ENCODE results near the gene MAFF.

The MAFF gene

GRCh38 chr22:38248280-38248679 is 46.5 kb downstream of the MAFF start:
- no peak for DNase-seq (ENCODE audit: low read depth)

DNA sequence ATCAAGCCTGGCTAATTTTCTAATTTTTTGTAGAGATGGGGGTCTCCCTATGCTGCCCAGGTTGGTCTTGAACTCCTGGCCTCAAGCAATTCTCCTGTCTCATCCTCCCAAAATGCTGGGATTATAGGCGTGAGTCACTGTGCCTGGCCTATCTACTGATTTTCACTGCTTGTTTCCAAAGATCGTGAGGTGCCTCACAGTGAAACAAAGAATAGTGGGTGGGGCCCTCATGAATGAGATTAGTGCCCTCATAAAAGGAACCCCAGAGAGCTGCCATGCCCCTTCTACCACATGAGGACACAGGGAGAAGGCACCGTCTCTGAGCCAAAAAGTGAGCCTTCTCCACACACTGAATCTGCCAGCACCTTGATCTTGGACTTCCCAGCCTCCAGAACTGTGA is 47.5 kb downstream of the MAFF start:
- no peak for DNase-seq (ENCODE audit: low read depth)

DNA sequence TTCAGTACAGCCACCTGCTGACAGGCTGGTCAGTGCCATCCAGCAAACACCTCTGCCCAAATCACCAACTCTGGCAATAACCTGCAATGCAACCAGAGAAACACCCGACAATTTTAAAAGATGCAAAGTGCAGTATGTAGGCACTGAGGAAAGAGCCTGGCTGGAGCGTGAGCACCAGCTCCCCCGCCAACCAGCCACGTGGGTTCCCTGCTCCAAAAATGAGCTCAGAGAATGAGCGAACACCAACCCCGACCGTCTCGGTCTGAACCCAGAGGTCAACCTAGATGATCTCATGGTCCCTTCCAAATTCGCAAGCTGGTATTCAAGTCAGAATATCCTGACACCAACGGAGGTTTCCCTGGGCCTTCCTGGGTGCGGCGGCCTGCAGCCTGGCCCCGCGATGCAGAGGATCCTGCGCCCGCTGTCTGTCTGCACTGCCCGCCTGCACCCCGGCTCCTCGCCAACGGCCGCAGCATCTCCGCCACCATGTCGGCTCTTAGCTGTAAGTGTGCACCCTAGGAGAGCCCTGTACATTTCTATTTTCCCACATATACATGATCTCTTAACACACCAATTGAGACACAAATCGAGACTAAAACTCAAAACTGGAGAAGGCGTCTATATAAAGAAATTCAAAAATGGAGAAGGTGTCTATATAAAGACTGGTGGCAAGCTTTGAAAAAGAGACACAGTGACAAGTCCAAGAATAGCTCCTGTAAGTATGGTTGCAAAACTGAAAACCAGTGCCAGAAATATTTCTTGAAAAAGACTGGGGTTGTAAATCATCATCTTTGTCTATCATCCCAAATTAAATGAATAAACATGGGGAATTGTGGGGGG is 48.2 kb downstream of the MAFF start:
- DNase-seq (ENCODE audit: low read depth) = no peak

GRCh38 chr22:38250643-38251340 is 49.0 kb downstream of the MAFF start:
- no peak for DNase-seq (ENCODE audit: low read depth)

DNA sequence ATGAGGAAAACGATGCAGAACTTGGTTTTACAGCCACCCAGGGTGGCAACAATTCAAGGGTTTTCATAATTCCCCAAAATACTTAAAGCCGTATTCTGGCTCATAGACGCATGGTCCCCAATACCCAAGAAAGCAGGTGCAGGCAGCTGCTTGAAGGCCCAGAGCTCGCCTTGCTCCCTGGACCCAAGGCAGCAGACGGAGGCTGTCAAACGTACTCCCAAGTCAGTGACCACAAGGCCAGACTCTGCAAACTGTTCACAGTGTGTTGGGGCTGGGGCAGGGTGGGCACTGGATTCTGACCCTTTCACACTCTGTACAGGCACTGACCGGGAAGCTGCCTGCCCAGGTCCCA is 49.5 kb downstream of the MAFF start:
- no peak for DNase-seq (ENCODE audit: low read depth)

- DNase-seq (ENCODE audit: low read depth) = no peak
These were observed 53.9 kb downstream of the MAFF start for GRCh38 chr22:38255697-38256096.

- no peak for DNase-seq (ENCODE audit: low read depth)
These were observed 55.4 kb downstream of the MAFF start for GRCh38 chr22:38257181-38257580.

DNA sequence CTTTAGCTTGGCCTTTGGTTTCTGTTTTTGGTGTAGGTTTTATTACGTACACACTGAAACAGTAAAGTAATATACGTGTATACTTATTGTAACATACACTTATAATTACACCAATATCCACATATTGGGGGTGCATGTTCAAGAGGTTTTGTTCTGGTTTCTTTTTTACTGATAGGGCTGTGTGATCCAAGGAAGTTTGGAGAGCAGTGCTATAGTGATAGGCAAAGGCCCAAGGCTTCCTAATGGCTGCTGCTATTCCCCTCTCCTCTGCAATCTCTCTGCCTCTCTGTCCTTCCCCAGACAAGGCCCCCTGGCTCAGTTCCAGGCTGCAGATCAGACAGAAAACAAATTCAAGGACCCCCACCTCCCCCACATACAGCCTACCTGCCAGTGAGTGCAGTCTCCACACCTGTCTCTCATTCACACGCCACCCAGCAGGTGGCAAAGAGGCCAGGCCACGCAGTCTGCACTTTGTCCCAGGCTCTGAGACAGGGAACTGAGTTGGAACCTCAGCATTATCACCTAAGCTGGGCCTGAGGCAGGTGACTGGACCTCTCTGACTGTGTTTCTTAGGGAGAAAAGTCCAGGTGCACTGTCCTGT is 56.0 kb downstream of the MAFF start:
- DNase-seq (ENCODE audit: low read depth) = no peak

DNA sequence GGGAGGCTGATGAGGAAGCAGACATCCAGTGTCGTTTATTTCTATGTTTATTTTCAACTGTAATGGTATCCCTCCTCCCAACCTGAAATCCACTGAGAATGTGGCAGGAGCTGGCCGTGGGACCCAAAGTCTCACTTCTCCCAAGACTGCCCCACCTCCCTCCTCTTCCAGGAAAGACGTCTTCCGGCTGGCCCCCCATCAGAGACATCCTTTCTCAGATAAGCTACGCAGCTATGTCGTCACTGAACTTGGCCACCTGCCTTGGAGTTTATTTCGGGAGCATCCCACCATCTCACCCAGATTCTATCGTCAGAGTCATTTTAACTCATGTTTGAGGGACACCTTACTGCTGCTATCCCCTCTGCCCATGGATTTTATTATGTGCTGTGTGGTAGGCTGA is 57.1 kb downstream of the MAFF start:
- no peak for DNase-seq (ENCODE audit: low read depth)

DNA sequence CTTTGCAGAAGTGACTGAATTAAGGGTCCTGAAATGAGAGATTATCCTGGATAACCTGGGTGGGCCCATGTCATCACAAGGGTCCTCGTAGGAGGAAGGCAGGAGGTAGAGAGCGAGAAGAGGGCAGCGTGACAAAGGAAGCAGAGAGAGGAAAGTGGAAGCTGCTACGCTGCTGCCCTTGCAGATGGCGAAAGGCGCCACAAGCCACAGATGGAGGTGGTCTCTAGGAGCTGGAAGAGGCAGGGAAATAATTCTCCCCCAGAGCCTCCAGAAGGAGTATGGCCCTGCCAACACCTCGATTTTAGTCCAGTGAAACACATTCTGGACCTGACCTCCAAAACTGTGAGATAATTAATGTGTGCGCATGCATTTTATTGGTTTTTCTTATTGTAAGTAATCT is 57.6 kb downstream of the MAFF start:
- no peak for DNase-seq (ENCODE audit: low read depth)

DNA sequence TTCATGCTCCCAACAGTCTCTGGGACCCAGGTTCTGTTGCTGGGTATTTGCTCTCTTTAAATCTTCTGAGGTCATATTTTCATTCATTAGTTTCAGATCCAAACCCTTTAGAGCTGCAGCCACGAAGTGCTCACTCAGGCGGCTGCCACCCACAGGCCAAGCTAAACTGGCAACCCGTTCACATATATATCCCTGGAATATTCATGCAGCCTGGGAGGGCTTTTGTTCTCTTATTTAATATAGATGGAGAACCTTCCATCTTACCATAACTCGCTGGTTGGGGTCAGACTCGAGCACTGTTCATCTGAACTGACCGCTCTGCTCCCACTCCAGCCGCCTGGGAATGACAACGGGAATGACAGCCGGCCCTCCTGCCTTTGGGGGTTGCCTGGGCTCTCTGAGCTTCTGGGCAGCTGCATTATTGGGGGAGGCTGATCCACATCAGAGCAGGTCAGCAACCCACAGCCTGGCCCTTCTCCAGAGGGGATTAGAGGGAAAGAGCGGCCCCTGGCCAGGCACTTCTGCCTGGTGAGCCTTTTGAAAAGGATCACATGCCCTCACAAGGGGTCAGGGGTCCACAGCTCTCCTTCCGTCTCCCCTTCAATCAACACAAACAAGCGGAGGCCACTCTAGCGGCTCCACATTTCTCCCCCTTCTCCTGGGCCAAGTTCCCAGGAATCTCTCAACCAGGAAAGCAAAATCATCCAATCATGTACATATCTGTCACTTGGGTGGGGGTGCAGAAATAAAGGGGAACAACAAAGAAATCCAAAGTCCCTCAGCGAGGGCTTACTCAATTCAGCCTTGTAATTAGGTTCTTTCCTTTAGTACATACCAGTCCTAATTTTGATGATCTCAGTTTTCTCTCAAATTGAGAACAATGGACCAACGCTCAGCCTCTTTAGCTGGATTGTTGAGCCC is 59.2 kb downstream of the MAFF start:
- no peak for DNase-seq (ENCODE audit: low read depth)

DNA sequence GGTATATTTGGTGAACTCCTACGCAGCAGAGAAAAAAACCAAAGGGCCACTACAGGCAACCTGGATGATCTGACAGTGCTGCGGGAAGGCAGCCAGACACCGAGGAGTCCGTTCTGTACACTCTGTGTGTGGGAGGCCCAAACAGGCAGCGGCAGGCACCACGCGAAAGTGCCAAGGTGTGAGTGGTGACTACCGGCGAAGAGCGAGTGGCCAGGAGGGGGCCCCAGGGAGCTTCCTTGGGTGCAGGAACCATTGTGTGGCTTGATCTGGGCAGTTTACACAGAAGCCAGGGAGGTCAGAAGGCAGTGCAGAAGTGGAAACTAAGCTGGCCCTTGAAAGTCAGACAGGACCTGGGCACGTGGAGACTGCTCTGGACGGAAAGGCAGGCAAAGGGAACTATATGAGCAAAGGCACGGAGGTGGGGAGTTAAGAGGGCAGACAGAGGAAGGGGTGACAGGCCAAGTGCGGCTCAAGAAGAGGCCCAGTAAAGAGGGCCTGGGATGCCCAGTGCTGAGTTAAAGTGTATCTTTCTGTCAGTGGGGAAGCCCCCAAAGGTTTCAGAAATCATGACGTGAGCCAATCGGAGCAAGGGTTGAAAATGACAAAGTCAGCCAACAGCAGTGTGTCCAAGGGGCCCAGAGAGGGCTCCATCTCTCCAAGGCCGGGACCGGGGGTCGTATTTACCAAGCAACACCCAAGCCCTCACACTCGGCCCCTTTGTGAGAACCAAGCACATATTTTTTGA is 60.4 kb downstream of the MAFF start:
- DNase-seq (ENCODE audit: low read depth) = peak; percentile 10

DNA sequence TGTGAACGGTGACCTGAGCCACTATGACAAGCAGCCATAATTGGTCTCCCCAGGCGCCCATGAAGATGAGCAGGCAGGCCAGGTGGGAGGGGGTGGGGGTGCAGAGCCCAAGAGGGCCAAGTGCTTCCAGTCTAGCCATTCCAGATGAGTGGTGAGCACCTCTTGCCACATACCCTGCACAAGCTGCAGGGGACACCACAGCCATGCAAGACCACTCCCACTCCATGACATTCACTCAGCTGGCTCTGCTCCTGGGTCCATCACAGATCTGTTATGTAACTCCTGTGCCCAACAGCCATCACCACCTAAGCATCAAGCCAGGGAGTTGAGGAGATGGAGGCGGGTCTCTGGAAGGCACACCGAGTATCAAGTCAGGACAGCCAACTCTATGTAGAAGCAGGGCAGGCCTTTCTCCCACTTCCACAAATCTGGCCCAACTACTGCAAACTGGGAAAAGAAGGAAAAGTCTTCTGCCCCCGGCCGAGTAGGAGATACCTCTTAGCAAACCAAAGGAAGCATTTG is 62.6 kb downstream of the MAFF start:
- no peak for DNase-seq (ENCODE audit: low read depth)

Data from stimulated activated CD8-positive, alpha-beta memory T cell treated with anti-CD3 and anti-CD28 coated beads, Interleukin-12 subunit alpha, Interleukin-12 subunit beta, amount 100 ng/mL, for 4 hours (primary cell).